GM18861 (cell line): Measurements from ENCODE around the gene GRAMD1B.

Experiments used
- ATAC-seq: cut with Tn5 transposase; IDR thresholded peaks from one replicate; pipeline ENCODE4 v1.9.1; 2021; ENCODE audit not compliant: unreplicated experiment

The GRAMD1B gene

GRCh38 chr11:123527526-123527925, 97.5 kb downstream of the GRAMD1B start:
- no peak for ATAC-seq

- no peak for ATAC-seq
Observed at GRCh38 chr11:123527947-123528346, 97.9 kb downstream of the GRAMD1B start.

DNA sequence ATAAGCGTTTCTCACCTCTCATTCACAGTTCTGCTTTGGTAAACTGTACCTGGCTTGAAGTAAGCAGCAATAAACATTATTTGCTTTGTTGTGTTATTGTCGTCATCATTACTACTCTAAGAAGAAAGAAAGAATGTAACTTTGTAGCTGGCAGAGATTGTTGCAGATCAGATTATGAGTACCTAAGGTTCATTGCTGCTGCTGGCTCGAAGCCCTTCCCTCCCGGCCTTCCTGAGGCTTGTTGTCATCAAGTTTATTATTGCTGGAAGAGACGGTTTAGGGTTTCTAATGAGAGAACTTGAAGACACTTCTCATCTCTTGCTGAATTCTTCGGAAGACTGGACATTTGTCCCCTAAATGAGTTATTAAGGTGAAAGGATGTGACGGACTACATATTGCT, 101.3 kb downstream of the GRAMD1B start:
- no peak for ATAC-seq

DNA sequence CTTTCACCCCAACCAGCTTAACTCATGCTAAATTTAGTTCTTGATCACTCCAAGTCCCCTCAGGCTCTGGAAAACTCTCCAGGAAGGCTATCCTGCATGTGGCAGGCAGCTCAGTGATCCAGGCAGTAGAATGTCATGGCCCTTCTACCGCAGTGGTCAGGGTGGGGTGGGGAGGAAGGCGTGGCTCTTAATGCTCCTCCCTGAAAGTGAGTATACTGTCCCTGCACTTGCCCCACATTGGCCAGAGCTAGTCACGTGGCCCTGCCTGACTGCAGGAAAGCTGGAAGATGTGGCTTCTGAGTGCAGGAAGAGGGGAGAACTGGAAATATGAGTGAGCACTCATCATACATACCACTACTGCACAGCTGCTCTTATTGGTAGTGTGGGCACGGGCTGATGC, 102.1 kb downstream of the GRAMD1B start:
- ATAC-seq = no peak

- ATAC-seq = no peak
Observed at GRCh38 chr11:123535401-123535800, 105.3 kb downstream of the GRAMD1B start.

DNA sequence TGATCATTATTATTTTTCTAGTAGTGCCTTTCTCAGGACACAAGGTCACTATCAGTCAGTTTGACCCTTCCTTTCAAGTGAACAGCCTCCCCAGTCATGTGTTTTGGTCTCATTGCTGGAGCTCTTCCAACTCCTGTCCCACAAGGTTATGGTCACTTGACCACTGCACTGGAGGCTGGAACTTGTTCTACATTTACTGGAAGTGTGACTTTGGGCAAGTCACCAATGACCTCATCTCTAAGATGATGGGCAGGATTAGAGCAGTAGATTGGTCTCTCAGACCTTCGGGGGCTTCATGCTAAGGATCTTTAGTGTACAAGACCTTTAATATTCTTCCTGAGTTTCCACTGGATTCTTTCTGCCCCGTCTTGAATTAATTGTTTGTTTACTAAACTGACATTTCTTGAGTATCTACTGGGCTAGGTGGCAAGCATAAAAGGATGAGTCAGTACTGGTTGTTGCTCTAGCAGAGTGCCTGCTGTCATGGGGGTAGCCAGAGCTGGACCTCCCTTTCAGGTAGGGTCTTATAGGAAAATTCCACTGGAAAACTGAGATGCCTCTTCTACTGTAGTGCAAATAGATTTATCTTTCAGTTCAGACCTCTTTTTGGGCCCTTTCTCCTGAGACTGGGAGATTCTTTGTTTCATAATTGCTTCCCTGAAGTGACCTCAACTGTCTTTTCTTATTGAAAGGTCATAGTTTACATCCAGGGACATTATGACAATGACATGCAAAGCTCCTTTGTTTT, 106.8 kb downstream of the GRAMD1B start:
- ATAC-seq = no peak

- ATAC-seq = no peak
Observed at GRCh38 chr11:123537726-123538125, 107.7 kb downstream of the GRAMD1B start.

GRCh38 chr11:123543797-123544196, 113.7 kb downstream of the GRAMD1B start:
- no peak for ATAC-seq

DNA sequence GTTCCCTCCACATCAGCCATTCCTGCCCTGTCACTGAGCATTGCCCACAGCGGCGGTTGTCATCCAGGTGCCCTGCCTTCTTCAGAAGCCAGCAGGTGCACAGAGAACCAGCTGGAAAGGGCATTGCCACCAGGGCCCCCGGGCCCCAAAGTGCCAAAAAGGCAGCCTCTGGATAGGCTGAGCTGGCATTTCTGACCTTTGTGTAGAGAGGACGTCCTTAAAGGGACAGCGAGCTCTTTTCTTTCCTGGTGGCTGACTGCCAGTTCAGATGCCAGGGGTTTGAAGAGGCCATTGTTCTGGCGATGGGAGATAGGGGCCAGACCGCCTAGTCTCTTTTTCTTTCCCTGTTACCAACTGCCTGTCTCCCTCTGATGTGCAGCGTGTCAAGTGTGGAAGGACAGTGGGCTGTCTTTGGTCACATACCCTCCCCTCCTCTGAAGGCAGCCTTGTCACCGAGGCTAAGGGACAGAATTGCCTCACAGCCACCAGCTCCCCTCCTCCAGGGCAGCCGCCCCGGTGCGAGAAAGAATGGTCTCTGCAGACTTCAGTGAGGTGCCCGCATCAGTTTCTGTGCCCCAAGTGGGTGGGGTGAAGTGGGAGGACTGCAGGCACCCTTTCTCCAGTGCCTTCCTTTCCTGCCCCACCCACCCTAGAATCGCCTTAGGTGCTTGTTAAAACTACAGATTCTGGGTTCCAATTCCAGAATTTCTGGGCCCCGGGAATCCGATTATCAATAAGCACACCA, 114.7 kb downstream of the GRAMD1B start:
- no peak for ATAC-seq

GRCh38 chr11:123545726-123546270, 115.7 kb downstream of the GRAMD1B start:
- no peak for ATAC-seq

- ATAC-seq = no peak
Observed at GRCh38 chr11:123546515-123546914, 116.4 kb downstream of the GRAMD1B start.

- ATAC-seq = peak; percentile 93
Observed at GRCh38 chr11:123547180-123547579, 117.1 kb downstream of the GRAMD1B start.

DNA sequence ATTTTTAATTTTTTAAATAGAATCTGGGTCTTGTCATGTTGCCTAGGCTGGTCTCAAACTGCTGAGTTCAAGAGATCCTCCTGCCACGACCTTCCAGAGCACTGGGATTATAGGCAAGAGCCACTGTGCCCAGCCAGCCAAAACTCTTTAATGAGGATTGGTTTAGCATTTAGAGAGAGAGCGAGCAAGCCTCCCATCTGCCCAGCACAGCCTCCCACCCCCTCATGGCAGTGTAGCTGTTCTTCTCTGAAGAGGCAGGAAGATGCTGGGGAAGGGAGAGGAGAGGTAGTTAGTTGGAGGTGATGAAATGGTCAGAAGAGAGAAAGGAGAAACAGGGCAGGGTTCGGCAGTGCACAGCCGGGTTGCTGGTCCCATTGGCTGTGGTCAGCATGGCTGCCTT, 118.7 kb downstream of the GRAMD1B start:
- ATAC-seq = no peak

DNA sequence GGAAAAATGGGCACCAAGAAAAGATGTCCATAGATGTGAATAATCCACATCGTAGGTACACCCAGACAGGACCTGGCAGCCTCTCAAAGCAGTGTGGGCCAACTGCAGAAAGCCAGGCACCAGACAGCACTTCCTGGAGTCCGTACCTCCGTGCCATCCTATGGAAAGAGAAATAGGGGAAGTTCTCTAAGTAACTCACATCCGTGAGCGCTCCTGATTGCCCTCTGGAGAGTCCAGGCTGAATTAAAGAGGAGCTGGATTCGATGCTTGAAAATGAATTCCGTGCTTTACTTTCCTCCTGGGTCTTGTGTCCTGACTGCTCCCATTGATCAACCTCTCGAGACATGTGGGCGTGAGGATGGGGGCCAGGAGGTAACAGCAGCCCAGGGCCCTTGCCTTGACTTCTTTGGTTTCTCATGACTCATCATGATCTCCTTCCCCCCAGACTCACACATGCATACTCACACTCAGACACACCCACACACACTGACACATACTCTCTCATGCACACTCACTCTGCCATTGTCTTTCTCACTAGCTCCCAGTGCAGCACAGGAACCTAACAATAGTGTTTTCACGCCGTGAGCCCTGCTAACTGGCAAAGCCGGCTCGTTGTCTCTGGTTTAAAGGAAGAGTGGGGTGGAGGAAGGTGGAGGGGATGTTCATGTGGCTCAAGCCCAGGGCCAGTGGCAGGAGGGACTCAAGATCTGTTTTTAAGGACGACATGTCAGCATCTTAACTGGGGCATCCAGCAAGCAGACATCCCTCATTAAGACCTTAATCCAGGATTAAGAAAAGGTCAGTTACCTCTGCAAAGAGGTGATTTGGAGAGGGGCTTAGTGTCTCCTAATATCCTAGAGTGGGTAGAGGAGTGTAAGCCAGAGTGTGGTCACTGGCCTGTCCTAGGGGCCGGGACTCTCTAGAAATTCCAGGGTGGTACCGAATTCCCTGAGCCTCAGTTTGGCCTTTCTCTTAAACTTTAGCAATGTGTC, 120.2 kb downstream of the GRAMD1B start:
- ATAC-seq = no peak

DNA sequence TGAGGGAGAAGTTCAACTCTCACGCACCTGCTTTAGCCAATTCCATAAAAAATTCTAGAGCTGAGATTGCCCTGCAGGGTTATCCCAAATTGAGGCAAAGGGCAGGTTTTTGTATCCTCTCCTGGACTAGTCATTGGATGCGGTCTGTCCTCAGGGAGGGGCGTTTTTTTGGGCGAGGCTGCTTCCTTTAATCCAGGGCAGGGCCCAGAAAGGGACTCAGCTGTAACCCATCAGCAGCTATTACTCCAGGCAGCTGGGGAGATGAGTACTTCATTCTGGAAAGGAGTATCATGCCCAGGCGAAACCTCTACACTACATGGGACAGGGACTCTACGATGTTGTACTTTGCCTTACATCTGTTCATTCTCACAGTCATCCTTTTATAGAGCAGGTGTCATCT, 121.0 kb downstream of the GRAMD1B start:
- ATAC-seq = no peak

- no peak for ATAC-seq
Observed at GRCh38 chr11:123556633-123557032, 126.6 kb downstream of the GRAMD1B start.

DNA sequence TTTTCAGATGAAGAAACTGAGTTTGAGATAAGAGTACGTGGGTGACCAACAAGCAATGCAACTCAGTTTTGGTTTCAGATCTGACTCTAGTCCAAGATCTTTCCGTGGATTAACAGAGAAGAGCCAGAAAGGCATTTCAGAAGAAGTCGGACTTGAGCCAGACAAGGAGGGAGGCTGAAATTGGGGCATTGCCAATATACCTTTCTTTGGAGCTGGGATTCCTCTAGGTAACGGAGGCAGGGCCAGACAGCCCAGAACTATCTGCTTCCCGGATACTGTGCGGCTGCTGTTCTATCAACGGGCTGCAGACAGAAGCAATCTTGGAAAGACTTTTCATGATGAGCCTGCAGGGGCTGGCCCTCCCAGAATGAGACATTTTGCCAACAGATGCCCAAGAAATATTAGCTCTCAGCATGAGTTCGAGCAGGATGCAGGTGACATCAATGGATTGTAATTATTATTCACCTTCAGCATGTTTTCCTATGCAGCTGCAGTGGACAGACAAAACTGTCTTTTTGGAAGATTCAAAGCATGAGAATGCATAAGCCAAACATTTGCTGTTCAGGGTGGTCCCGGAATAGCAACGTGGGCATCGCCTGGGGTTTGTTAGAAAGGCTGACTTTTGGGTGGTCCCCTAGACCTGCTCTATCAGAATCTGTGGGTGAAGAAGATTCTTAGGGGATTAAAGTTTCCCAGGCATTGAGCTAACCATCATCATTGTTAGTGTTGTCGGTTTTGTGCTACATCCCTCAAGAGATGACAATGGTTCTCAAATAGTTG, 128.7 kb downstream of the GRAMD1B start:
- ATAC-seq = no peak

DNA sequence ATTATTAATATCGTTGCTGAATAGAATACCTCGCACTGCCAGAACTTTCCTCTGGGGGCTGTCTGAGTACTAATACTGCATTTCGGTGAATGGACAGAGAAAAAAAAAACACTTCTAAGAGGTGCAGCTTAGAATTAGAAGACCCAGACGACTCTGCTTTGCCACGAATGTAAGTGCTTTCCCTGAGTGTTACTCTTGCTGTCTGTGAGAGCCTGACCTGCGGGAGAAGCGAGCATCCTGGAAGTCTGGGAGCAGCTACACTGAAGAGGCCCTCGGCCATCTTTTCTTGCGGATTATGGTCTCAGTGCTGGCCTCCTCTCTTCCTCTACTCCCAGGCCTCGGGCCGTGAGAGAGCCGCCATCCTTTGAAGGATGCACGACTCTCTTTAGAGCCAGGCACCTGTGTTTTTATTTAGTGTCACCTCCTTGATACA, 129.5 kb downstream of the GRAMD1B start:
- no peak for ATAC-seq

DNA sequence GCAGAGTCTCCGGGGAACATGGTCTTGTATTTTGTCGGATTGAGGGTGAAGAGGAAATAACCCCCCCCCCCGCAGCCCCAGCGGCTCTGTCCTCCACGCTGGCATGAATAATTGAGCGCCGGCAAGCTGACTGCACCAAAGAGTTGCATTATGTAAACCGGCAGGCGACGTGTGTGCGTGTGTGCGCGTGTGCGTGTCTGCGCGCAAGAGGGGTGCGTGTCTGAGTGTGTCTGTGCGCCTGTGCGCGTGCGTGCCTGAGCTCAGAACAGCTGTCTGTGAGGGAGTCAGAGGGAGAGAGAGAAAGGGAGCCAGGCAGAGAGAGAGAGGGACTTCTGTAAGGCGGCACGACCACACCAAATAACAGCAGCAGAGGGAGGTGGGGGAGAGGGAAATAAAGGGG, 129.9 kb downstream of the GRAMD1B start:
- ATAC-seq = no peak

DNA sequence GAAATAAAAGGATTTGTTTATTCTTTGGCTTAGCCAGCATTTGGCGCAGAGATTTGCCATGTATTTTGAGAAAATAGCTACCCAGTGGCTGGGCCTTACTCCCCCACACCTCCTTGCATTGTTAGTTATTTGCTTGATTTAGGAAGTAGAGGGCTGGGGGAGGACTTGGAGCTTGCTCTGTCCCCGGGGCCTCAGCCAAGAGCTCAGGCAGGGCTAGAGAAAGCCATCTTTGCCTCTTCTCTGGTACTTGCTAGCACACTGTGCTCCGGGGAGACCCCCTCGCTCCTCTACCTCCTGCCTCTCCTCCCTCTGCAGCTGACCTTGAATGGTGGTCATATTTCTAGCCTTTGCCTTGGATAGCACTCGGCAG, 131.3 kb downstream of the GRAMD1B start:
- no peak for ATAC-seq
